ENCODE data around the gene CSTPP1. TPM values are rescaled to one million over a fixed set of nuclear protein-coding genes. Genes with fewer than 3 reads are reported as not detected.

CSTPP1 gene
- total and polyA plus RNA-seq, 2 donors (not counting 3 experiments of a cell fraction or from before 2014, with no cell fraction given): 25.9 to 38.2 TPM

DNA sequence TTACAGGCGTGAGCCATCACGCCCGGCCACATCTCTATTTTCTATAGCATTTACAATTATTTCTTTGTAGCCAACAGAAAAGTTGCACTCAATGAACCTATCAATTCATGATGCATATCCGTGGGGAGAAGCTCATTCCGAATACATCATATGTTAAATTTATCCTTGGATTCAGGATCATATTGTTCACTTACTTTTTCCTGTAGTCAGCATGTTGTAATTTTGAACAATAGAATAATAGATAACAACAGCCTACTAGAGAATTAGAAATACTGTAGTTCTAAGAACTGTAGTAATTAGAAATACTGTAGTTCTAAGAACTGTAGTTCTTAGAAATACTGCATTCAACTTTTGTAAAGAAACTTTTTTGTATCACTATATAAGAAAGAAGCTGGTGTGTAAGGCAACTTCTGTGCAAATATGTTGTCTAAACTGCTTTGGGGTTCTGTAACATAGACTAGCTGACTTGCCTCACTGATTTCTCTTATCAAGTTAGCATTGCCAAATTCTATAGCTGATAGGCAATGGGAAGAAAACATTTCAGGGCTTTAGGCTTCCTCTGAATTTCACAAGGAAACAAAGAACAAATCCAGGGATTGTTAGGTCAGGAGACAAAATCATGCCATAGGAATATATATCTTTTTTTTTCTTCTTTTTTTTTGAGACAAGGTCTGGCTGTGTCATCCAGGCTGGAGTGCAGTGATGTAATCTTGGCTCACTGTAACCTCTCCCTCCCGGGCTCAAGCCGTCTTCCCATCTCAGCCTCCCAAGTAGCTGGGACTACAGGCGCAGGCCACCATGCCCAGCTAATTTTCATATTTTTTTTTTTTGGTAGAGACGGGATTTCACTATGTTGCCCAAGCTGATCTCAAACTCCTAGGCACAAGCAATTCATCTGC lies 91.9 kb downstream of the CSTPP1 start:
- Histone ChIP-seq H3K9ac (replicated peaks; ENCODE audit: extremely low read depth, insufficient read depth, low read length) (no peak overlapping the region), H4K20me1 (replicated peaks; ENCODE audit: control insufficient read depth, extremely low read depth, insufficient read depth, low read length) (no peaks in the 10 kb centered on the region), H3K4me2 (ENCODE audit: insufficient read depth, low read length) (no peak overlapping the region), H3K4me1 (ENCODE audit: control insufficient read depth, extremely low read depth, insufficient read depth, low read length) (no peaks in the 10 kb centered on the region), H3K4me3 (replicated peaks in 1 of 3; ENCODE audit: insufficient read depth in 1 of 3, low read depth in 1 of 3, low read length in 3 of 3) (no peak overlapping the region), H3K36me3 (ENCODE audit: control insufficient read depth in 2 of 2, extremely low read depth in 1 of 2, insufficient read depth in 2 of 2, low read length in 2 of 2) (no peaks in the 10 kb centered on the region), H2AFZ (ENCODE audit: low read depth, low read length) (no peak overlapping the region), H3K9me1 (replicated peaks; ENCODE audit: control insufficient read depth, extremely low read depth, insufficient read depth, low read length) (no peaks in the 10 kb centered on the region), H3K9me3 (replicated peaks; ENCODE audit: control insufficient read depth, insufficient read depth, low read length) (no peaks in the 10 kb centered on the region), H3K79me2 (ENCODE audit: control insufficient read depth, insufficient read depth, low read length) (no peaks in the 10 kb centered on the region), H3K27me3 (ENCODE audit: control insufficient read depth in 2 of 2, insufficient read depth in 2 of 2, low read length in 2 of 2) (no peaks in the 10 kb centered on the region), H3K27ac (ENCODE audit: insufficient read depth, low read depth, low read length) (no peak overlapping the region)
- CTCF ChIA-PET: interaction anchor here (2.4 kb wide), 1 partner anchor 21 kb away, joined by 7 read pairs; no protein-coding TSS in a partner anchor
- BruUV-seq (replicated peaks): no TSS peak
- DNase-seq (ENCODE audit: low read depth, low spot score): no peak
- intact Hi-C loops (cut with micrococcal nuclease) (no loop called here), dilution Hi-C loops (cut with MboI; ENCODE audit: extremely low pct_ligation_motif_present, low sequenced_read_pairs) (no loop called here)
- TF ChIP-seq POLR2AphosphoS5 (IDR thresholded peaks at IDR 0.05; ENCODE audit: insufficient read depth, low read depth, low read length): no peak
- no peak for TF ChIP-seq MYC (IDR thresholded peaks at IDR 0.05; ENCODE audit: low read depth, low read length)
- TF ChIP-seq, protein P1, sequence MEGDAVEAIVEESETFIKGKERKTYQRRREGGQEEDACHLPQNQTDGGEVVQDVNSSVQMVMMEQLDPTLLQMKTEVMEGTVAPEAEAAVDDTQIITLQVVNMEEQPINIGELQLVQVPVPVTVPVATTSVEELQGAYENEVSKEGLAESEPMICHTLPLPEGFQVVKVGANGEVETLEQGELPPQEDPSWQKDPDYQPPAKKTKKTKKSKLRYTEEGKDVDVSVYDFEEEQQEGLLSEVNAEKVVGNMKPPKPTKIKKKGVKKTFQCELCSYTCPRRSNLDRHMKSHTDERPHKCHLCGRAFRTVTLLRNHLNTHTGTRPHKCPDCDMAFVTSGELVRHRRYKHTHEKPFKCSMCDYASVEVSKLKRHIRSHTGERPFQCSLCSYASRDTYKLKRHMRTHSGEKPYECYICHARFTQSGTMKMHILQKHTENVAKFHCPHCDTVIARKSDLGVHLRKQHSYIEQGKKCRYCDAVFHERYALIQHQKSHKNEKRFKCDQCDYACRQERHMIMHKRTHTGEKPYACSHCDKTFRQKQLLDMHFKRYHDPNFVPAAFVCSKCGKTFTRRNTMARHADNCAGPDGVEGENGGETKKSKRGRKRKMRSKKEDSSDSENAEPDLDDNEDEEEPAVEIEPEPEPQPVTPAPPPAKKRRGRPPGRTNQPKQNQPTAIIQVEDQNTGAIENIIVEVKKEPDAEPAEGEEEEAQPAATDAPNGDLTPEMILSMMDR (IDR thresholded peaks at IDR 0.05; ENCODE audit: extremely low read depth in 1 of 2, insufficient read depth in 1 of 2, low read depth in 1 of 2, low read length in 2 of 2): no peak
- no peak for TF ChIP-seq JUN (IDR thresholded peaks at IDR 0.05; ENCODE audit: borderline replicate concordance, insufficient read depth, insufficient read length, low read depth)
- no peak for TF ChIP-seq EZH2 (IDR thresholded peaks at IDR 0.05; ENCODE audit: borderline replicate concordance, low read depth, low read length, severe bottlenecking)
- TF ChIP-seq, protein P2, sequence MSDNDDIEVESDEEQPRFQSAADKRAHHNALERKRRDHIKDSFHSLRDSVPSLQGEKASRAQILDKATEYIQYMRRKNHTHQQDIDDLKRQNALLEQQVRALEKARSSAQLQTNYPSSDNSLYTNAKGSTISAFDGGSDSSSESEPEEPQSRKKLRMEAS (IDR thresholded peaks at IDR 0.05; ENCODE audit: insufficient read depth, insufficient read length): no peak
- no peak for TF ChIP-seq GATA2 (IDR thresholded peaks at IDR 0.05; ENCODE audit: insufficient read depth, insufficient read length, low read depth, low read length)
- TF ChIP-seq POLR2A (IDR thresholded peaks at IDR 0.05; ENCODE audit: low read depth, low read length): no peak
- no peak for TF ChIP-seq FOS (IDR thresholded peaks at IDR 0.05; ENCODE audit: borderline replicate concordance, insufficient read depth, low read length)
- POLR2A ChIA-PET: no interaction called here
- no peak for FAIRE-seq

Data from endothelial cell of umbilical vein (primary cell).